ENCODE measurements around the gene SLC24A3. TPM values are rescaled to one million over a fixed set of nuclear protein-coding genes. Genes with fewer than 3 reads are reported as not detected.

Gene SLC24A3
- total RNA-seq, 6 experiments from 2014 or later = not detected

- no peak for DNase-seq
- TF ChIP-seq, protein P1, sequence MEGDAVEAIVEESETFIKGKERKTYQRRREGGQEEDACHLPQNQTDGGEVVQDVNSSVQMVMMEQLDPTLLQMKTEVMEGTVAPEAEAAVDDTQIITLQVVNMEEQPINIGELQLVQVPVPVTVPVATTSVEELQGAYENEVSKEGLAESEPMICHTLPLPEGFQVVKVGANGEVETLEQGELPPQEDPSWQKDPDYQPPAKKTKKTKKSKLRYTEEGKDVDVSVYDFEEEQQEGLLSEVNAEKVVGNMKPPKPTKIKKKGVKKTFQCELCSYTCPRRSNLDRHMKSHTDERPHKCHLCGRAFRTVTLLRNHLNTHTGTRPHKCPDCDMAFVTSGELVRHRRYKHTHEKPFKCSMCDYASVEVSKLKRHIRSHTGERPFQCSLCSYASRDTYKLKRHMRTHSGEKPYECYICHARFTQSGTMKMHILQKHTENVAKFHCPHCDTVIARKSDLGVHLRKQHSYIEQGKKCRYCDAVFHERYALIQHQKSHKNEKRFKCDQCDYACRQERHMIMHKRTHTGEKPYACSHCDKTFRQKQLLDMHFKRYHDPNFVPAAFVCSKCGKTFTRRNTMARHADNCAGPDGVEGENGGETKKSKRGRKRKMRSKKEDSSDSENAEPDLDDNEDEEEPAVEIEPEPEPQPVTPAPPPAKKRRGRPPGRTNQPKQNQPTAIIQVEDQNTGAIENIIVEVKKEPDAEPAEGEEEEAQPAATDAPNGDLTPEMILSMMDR (IDR thresholded peaks at IDR 0.05) = no peak
Observed at GRCh38 chr20:19506021-19506420, 293.6 kb downstream of the SLC24A3 start.

DNA sequence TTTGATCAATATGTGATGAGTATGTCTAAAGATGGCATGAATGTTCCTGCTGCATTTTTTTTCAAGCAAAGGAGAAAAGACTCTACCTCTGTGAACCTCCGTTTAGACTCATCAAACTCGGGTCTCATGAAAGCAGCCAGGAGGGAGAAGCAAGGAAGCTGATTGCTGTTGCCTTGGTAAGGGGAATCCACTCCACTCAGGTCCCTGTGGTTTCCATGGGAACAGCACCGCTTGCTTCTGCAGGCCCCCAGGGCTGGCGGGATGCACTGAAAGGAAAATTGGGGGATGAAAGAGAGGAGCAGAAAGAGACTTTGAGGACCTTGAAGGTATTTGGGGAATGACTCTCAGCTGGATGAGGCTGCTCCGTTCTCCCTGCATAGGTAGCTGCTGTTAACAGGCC is 296.0 kb downstream of the SLC24A3 start:
- Mint-ChIP-seq H3K4me1 (ENCODE audit: low read depth) (no peaks in the 10 kb centered on the region), H3K36me3 (ENCODE audit: low read depth) (no peaks in the 10 kb centered on the region), H3K9me3 (peaks cover 10% of the 10 kb centered on the region), H3K4me3 (no peak overlapping the region), H3K27ac (no peak overlapping the region), H3K27me3 (ENCODE audit: insufficient read depth) (peaks cover 10% of the 10 kb centered on the region)
- DNase-seq = no peak
- TF ChIP-seq, protein P1 (IDR thresholded peaks at IDR 0.05) = no peak

More at GRCh38 chr20:19506021-19506420, 293.6 kb downstream of the SLC24A3 start:
- Mint-ChIP-seq H3K9me3 (peaks cover 10% of the 10 kb centered on the region), H3K36me3 (ENCODE audit: low read depth) (no peaks in the 10 kb centered on the region), H3K4me3 (no peak overlapping the region), H3K27me3 (ENCODE audit: insufficient read depth) (peaks cover 9% of the 10 kb centered on the region), H3K27ac (no peak overlapping the region), H3K4me1 (ENCODE audit: low read depth) (no peaks in the 10 kb centered on the region)

- H3K9me3 Mint-ChIP-seq = peaks cover 10% of the 10 kb centered on the region
- TF ChIP-seq, protein P1 (IDR thresholded peaks at IDR 0.05) = no peak
- H3K4me3 Mint-ChIP-seq = no peak overlapping the region
- H3K27me3 Mint-ChIP-seq (ENCODE audit: insufficient read depth) = peaks cover 10% of the 10 kb centered on the region
- H3K27ac Mint-ChIP-seq = no peak overlapping the region
- no peaks in the 10 kb centered on the region for H3K4me1 Mint-ChIP-seq (ENCODE audit: low read depth)
- no peak for DNase-seq
- peaks cover 4% of the 10 kb centered on the region; the same call in 1 of the 2 replicates for H3K36me3 Mint-ChIP-seq (ENCODE audit: low read depth)
Observed at GRCh38 chr20:19510611-19511010, 298.2 kb downstream of the SLC24A3 start.

DNA sequence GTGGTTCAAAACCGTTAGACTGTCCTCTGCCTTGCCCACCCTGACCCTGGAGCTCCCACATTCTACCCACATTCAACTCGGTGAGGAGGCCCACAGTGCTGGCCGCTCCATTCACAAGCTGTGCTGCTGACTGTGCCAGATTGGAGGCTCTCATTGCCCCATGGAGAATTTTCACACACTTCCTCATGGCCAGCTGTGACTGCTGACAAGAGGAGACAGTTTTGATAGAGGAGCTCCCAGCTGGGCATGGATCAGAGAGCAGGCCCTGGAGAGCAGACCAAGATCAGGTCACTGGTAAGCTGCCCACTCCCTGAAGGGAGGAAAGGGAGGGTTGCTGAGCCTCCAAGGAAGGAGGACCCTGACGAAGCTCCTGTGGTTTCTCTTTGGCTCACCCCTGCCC is 299.5 kb downstream of the SLC24A3 start:
- TF ChIP-seq, protein P1 (IDR thresholded peaks at IDR 0.05) = no peak
- peaks cover 14% of the 10 kb centered on the region for H3K27me3 Mint-ChIP-seq (ENCODE audit: insufficient read depth)
- H3K4me3 Mint-ChIP-seq = no peak overlapping the region
- H3K4me1 Mint-ChIP-seq (ENCODE audit: low read depth) = no peaks in the 10 kb centered on the region
- no peak for DNase-seq
- H3K9me3 Mint-ChIP-seq = peaks cover 10% of the 10 kb centered on the region
- H3K27ac Mint-ChIP-seq = no peak overlapping the region
- H3K36me3 Mint-ChIP-seq (ENCODE audit: low read depth) = peaks cover 4% of the 10 kb centered on the region; the same call in 1 of the 2 replicates

DNA sequence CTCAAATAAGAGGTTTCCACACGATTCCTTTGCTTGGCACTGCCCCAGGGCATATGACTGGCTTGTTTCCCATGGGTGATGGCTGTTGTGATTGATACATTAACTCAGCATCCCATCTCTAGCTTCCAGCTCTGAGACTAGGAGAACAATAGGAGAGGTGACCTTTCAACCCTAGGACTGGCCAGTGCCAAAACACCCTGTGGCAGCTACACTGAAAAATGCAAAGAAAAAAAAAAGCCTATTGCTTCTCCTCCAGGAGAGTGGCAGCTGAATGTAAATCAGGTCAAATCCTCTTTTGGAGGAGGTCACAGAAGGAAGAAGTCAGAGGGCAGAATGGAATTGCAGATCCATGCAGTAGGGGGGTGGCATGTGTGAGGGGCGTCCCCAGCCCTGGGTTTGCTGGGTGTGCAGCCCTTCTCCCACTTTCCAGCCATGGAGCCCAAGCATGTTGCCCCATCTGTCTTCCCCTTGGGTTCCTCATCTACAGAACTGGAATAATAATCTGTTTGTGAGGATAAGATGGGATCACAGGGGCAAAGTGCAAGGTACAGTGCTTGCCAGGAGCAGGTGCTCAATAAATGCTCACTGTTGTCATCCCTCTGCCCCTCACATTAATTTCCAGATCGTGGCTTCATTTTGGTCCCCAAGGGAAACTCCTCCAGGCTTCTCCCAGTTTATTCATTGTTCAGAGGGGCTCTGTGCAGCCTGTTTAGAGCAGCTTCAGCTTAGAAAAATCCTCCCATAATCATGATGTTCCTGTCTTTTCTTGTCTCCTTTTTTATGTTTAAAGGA is 300.6 kb downstream of the SLC24A3 start:
- peaks cover 4% of the 10 kb centered on the region; the same call in 1 of the 2 replicates for H3K36me3 Mint-ChIP-seq (ENCODE audit: low read depth)
- no peak for DNase-seq
- TF ChIP-seq, protein P1 (IDR thresholded peaks at IDR 0.05) = no peak
- no peak overlapping the region for H3K27ac Mint-ChIP-seq
- peaks cover 6% of the 10 kb centered on the region for H3K9me3 Mint-ChIP-seq
- H3K27me3 Mint-ChIP-seq (ENCODE audit: insufficient read depth) = peaks cover 14% of the 10 kb centered on the region
- H3K4me3 Mint-ChIP-seq = no peak overlapping the region
- no peaks in the 10 kb centered on the region for H3K4me1 Mint-ChIP-seq (ENCODE audit: low read depth)
